SKM-1 (cell line): ENCODE data around the gene TMEM200A.

Source experiments
- DNase-seq: peaks from one replicate; lab custom pipeline; 2025; ENCODE audit not compliant: unreplicated experiment; lab: John Stamatoyannopoulos, UW

TMEM200A gene

GRCh38 chr6:130377371-130377770 lies 11.6 kb downstream of the TMEM200A start:
- DNase-seq: no peak

GRCh38 chr6:130377915-130378314 lies 12.1 kb downstream of the TMEM200A start:
- DNase-seq: no peak

GRCh38 chr6:130379223-130379622 lies 13.4 kb downstream of the TMEM200A start:
- no peak for DNase-seq

- DNase-seq: no peak
These were observed 15.2 kb downstream of the TMEM200A start for GRCh38 chr6:130381012-130381411.

- no peak for DNase-seq
These were observed 15.9 kb downstream of the TMEM200A start for GRCh38 chr6:130381459-130382380.

- DNase-seq: no peak
These were observed 17.2 kb downstream of the TMEM200A start for GRCh38 chr6:130382872-130383490.

- no peak for DNase-seq
These were observed 19.4 kb downstream of the TMEM200A start for GRCh38 chr6:130385064-130385695.

GRCh38 chr6:130389142-130389541 lies 23.3 kb downstream of the TMEM200A start:
- no peak for DNase-seq

- no peak for DNase-seq
These were observed 25.1 kb downstream of the TMEM200A start for GRCh38 chr6:130390890-130391289.

- no peak for DNase-seq
These were observed 27.5 kb downstream of the TMEM200A start for GRCh38 chr6:130393306-130393705.

GRCh38 chr6:130394246-130394645 lies 28.4 kb downstream of the TMEM200A start:
- DNase-seq: no peak

GRCh38 chr6:130395164-130395563 lies 29.3 kb downstream of the TMEM200A start:
- no peak for DNase-seq

- DNase-seq: no peak
These were observed 30.9 kb downstream of the TMEM200A start for GRCh38 chr6:130396722-130397121.

- DNase-seq: no peak
These were observed 39.7 kb downstream of the TMEM200A start for GRCh38 chr6:130405549-130405948.

GRCh38 chr6:130407032-130407431 lies 41.2 kb downstream of the TMEM200A start:
- no peak for DNase-seq

- no peak for DNase-seq
These were observed 43.7 kb downstream of the TMEM200A start for GRCh38 chr6:130409418-130410100.

GRCh38 chr6:130411481-130411880 lies 45.7 kb downstream of the TMEM200A start:
- no peak for DNase-seq

- no peak for DNase-seq
These were observed 46.9 kb downstream of the TMEM200A start for GRCh38 chr6:130412556-130413290.

GRCh38 chr6:130417951-130418350 lies 52.1 kb downstream of the TMEM200A start:
- no peak for DNase-seq

GRCh38 chr6:130420911-130421310 lies 55.1 kb downstream of the TMEM200A start:
- no peak for DNase-seq

GRCh38 chr6:130421585-130421984 lies 55.8 kb downstream of the TMEM200A start:
- DNase-seq: no peak
